Loucy (cell line): ENCODE measurements around the gene FFAR2.

Experiments
- H2AFZ ChIP-seq: fragments of 200-600 bp; sonication (generic); 2 replicates; pipeline ENCODE4 v1.6.0; 2016; ENCODE audit warnings: antibody characterized with exemption, mild to moderate bottlenecking, low read length, moderate library complexity
- H3F3A ChIP-seq: fragments of 200-600 bp; 2 replicates; pipeline ENCODE4 v1.6.0; 2016; ENCODE audit warnings: antibody characterized with exemption, low read depth, mild to moderate bottlenecking
- H3K27me3 ChIP-seq: fragments of 200-600 bp; sonication (generic); 2 replicates; pipeline ENCODE4 v1.6.1; 2014; ENCODE audit warnings: low read length, mild to moderate bottlenecking; ENCODE audit not compliant: insufficient read depth, poor library complexity, severe bottlenecking
- H3K36me3 ChIP-seq: fragments of 200-600 bp; sonication (generic); 2 replicates; pipeline ENCODE4 v1.6.1; 2016; ENCODE audit warnings: low read length; ENCODE audit not compliant: insufficient read depth
- H3K4me1 ChIP-seq: fragments of 200-600 bp; sonication (generic); 2 replicates; pipeline ENCODE4 v1.5.1; 2014; ENCODE audit warnings: low read length, mild to moderate bottlenecking; ENCODE audit not compliant: insufficient read depth, poor library complexity, severe bottlenecking
- H3K4me2 ChIP-seq: fragments of 200-600 bp; sonication (generic); 2 replicates; pipeline ENCODE4 v1.6.0; 2014; ENCODE audit warnings: antibody characterized with exemption, low read length, low read depth, mild to moderate bottlenecking; ENCODE audit not compliant: poor library complexity, severe bottlenecking
- H3K4me3 ChIP-seq: fragments of 200-600 bp; sonication (generic); 2 replicates; pipeline ENCODE4 v1.5.1; 2014; ENCODE audit warnings: low read length, mild to moderate bottlenecking, mixed read lengths; ENCODE audit not compliant: poor library complexity, severe bottlenecking
- H3K79me2 ChIP-seq: fragments of 200-600 bp; sonication (generic); 2 replicates; pipeline ENCODE4 v1.6.1; 2014; ENCODE audit warnings: low read length; ENCODE audit not compliant: insufficient read depth
- H3K9ac ChIP-seq: fragments of 200-600 bp; sonication (generic); 2 replicates; pipeline ENCODE4 v1.6.0; 2014; ENCODE audit warnings: mild to moderate bottlenecking, low read depth, low read length, moderate library complexity; ENCODE audit not compliant: poor library complexity, severe bottlenecking
- H3K9me2 ChIP-seq: fragments of 200-600 bp; sonication (generic); replicated peaks from 2 replicates; pipeline ENCODE4 v1.6.1; 2016; ENCODE audit warnings: low read depth, low read length, mixed read lengths
- H3K9me3 ChIP-seq: fragments of 200-600 bp; sonication (generic); 2 replicates; pipeline ENCODE4 v1.6.1; 2014; ENCODE audit warnings: mild to moderate bottlenecking, antibody characterized with exemption, low read length, low read depth; ENCODE audit not compliant: insufficient read depth
- H4K20me1 ChIP-seq: fragments of 200-600 bp; sonication (generic); 2 replicates; pipeline ENCODE4 v1.6.0; 2014; ENCODE audit warnings: antibody characterized with exemption, low read length, mild to moderate bottlenecking; ENCODE audit not compliant: insufficient read depth, poor library complexity, severe bottlenecking
- EZH2phosphoT487 ChIP-seq: fragments of 200-600 bp; IDR thresholded peaks from 2 replicates; pipeline ENCODE4 v1.6.1; 2018; ENCODE audit warnings: antibody characterized with exemption, mild to moderate bottlenecking, moderate library complexity, borderline replicate concordance
- TF ChIP-seq, protein P1 (sequence below): fragments of 200-600 bp; sonication (generic); conservative IDR thresholded peaks from 2 replicates; pipeline ENCODE4 v1.5.1; 2014; ENCODE audit warnings: mild to moderate bottlenecking, antibody characterized with exemption, low read length

FFAR2 gene

DNA sequence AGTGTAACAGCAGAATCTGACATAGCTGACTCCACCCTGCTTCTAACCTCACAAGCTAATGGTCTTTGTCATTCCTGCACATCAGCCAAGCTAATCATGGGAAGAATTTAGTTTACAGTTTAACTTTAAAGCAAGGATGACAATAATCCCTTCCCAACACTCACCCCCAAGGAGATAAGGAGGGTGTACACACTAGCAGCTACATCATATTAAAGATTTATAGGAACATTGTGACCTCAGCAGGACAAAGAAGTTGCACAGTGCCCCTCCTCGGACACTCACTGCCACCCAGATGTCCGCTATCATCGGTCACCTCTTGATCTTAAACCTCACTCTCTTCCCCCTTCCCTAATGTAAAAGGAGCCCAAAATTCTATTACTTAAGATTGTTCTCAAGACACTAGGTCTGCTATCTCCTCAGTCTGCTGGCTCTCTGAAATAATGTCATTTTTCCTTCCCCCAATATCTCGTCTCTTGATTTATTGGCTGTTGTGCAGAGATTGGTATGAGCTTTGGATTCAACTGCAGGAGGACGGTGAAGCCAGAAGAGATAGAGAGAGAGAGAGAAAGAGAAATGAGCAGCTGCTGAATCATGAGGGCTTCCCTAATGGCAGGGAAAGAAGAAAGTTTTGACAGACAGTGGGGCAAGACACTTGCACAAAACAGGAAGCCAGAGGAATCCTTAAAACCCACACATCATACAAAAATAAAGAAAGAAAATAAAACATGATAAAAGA, 17.5 kb upstream of the FFAR2 start:
- Histone ChIP-seq H3F3A (no peaks in the 10 kb centered on the region), H2AFZ (no peak overlapping the region), H3K4me3 (no peak overlapping the region)

DNA sequence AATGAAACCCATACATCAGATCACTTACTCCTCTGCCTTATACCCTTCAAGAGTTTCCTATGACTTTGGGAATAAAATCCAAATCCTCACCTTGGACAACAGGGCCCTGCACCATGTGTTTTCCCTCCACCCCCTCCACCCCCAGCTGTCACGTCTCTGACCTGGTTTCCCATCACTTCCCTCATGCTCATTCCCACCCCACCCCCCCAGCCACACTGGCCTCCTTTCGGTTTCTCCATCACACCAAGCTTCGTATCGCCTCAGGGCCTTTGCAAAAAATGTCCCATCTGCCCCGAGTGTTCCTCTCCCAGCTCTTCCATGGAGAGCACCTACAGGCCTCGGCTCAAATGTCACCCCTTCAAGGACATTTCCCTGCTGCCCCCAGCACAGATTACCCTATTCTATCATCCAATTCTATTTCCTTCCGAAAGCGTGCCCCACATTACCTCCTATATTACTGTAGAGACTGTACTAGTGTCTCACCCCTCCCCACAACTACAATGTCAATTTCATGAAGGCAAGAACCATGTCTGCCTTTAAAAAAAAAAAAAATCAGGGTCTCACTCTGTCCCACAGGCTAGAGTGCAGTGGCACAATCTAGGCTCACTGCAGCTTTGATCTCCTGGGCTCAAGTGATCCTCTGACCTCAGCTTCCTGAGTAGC, 16.8 kb upstream of the FFAR2 start:
- Histone ChIP-seq H3K9ac (no peak overlapping the region), H3K9me2 (no peaks in the 10 kb centered on the region), H3K27me3 (no peaks in the 10 kb centered on the region), H3K4me1 (peaks cover 21% of the 10 kb centered on the region), H3F3A (no peaks in the 10 kb centered on the region), H2AFZ (no peak overlapping the region), H3K9me3 (no peaks in the 10 kb centered on the region; the same call in 1 of the 2 replicates), H3K36me3 (no peaks in the 10 kb centered on the region), H3K4me2 (no peak overlapping the region), H3K4me3 (no peak overlapping the region), H3K79me2 (no peaks in the 10 kb centered on the region), H4K20me1 (no peaks in the 10 kb centered on the region)
- TF ChIP-seq, protein P1, sequence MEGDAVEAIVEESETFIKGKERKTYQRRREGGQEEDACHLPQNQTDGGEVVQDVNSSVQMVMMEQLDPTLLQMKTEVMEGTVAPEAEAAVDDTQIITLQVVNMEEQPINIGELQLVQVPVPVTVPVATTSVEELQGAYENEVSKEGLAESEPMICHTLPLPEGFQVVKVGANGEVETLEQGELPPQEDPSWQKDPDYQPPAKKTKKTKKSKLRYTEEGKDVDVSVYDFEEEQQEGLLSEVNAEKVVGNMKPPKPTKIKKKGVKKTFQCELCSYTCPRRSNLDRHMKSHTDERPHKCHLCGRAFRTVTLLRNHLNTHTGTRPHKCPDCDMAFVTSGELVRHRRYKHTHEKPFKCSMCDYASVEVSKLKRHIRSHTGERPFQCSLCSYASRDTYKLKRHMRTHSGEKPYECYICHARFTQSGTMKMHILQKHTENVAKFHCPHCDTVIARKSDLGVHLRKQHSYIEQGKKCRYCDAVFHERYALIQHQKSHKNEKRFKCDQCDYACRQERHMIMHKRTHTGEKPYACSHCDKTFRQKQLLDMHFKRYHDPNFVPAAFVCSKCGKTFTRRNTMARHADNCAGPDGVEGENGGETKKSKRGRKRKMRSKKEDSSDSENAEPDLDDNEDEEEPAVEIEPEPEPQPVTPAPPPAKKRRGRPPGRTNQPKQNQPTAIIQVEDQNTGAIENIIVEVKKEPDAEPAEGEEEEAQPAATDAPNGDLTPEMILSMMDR = no peak
- TF ChIP-seq EZH2phosphoT487 = no peak

More for the DNA sequence above, 17.5 kb upstream of the FFAR2 start:
- Histone ChIP-seq H3K4me2 (no peak overlapping the region), H3K4me1 (peaks cover 15% of the 10 kb centered on the region), H3K9me2 (no peaks in the 10 kb centered on the region), H3K79me2 (no peaks in the 10 kb centered on the region), H3K9me3 (no peaks in the 10 kb centered on the region; the same call in 1 of the 2 replicates), H4K20me1 (no peaks in the 10 kb centered on the region), H3K9ac (no peak overlapping the region), H3K36me3 (no peaks in the 10 kb centered on the region), H3K27me3 (no peaks in the 10 kb centered on the region)
- TF ChIP-seq, protein P1 = no peak
- TF ChIP-seq EZH2phosphoT487 = no peak

DNA sequence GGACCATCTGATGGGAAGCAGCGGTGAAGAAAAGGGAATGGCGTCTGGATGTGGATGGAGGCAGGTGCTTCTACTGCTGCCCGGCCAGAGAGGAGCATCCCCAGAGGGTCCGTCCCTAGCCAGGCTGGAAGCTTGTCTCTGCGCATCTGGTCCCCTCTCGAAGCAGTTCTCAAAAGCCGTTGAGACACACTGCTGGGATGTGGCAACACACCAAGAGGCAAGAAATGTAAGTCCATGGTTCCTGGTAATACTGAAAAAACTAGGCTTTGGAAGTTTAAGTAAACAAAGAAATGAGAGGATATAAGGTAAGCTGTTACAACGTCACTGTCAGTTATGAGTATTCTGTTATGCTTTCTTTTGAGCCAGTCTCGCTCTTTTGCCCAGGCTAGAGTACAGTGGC, 15.1 kb upstream of the FFAR2 start:
- Histone ChIP-seq H3K79me2 (no peaks in the 10 kb centered on the region), H2AFZ (no peak overlapping the region), H3K9me2 (no peaks in the 10 kb centered on the region), H3K9ac (no peak overlapping the region), H3K4me2 (no peak overlapping the region), H3K4me1 (peaks cover 28% of the 10 kb centered on the region), H4K20me1 (no peaks in the 10 kb centered on the region), H3K27me3 (no peaks in the 10 kb centered on the region), H3K36me3 (no peaks in the 10 kb centered on the region), H3K9me3 (no peaks in the 10 kb centered on the region; the same call in 1 of the 2 replicates), H3K4me3 (no peak overlapping the region), H3F3A (no peaks in the 10 kb centered on the region)
- TF ChIP-seq, protein P1 = no peak
- no peak for TF ChIP-seq EZH2phosphoT487
